IMR-90 (cell line): ENCODE data around the gene PLCH1. TPM values are rescaled to one million over a fixed set of nuclear protein-coding genes. Genes with fewer than 3 reads are reported as not detected.

ENCODE experiments used
- ATAC-seq: fragments of 200-7000 bp; cut with Tn5 transposase; 2 replicates; pipeline ENCODE4 v1.9.1; 2020; ENCODE audit warnings: low read depth, mild to moderate bottlenecking, moderate library complexity
- BruUV-seq: library from RNA; stranded (reverse); fragments of 400-500 nt; replicated peaks from 2 replicates; lab custom pipeline; 2021; lab: Mats Ljungman, UMichigan
- CTCF ChIA-PET: fragments of 300-600 bp; formaldehyde crosslinking; extraction: SDS; loops from one replicate; lab custom pipeline; 2021; ENCODE audit warnings: antibody characterized with exemption; lab: Yijun Ruan, JAX
- POLR2A ChIA-PET: fragments of 300-600 bp; sonication (Branson Sonifier 250); formaldehyde crosslinking; loops from one replicate; lab custom pipeline; 2022; ENCODE audit warnings: antibody characterized with exemption; ENCODE audit not compliant: unreplicated experiment; lab: Charles Lee
- DNase-seq: peaks from one replicate; pipeline ENCODE4 v3.0.0; 2013
- H2AFZ ChIP-seq: replicated peaks from 2 replicates; pipeline ENCODE3; 2013; ENCODE audit warnings: low read length, mild to moderate bottlenecking; ENCODE audit not compliant: poor library complexity
- H2AK5ac ChIP-seq: 2 replicates; pipeline ENCODE4 v1.6.1; 2013; ENCODE audit warnings: low read depth, low read length, inconsistent platforms
- H2AK9ac ChIP-seq: replicated peaks from 2 replicates; pipeline ENCODE3; 2013; ENCODE audit warnings: mild to moderate bottlenecking, low read depth, low read length, moderate library complexity; ENCODE audit not compliant: poor library complexity
- H2BK120ac ChIP-seq: 2 replicates; pipeline ENCODE4 v1.6.1; 2013; ENCODE audit warnings: low read depth, low read length, inconsistent platforms
- H2BK15ac ChIP-seq: 3 replicates; pipeline ENCODE4 v1.6.1; 2013; ENCODE audit warnings: low read depth, low read length, inconsistent platforms
- H2BK20ac ChIP-seq: 2 replicates; pipeline ENCODE4 v1.6.1; 2013; ENCODE audit warnings: low read depth, mild to moderate bottlenecking, inconsistent platforms, low read length, moderate library complexity
- H2BK5ac ChIP-seq: 2 replicates; pipeline ENCODE4 v1.6.1; 2013; ENCODE audit warnings: mild to moderate bottlenecking, low read depth, low read length, inconsistent platforms; ENCODE audit not compliant: poor library complexity, severe bottlenecking
- H3K14ac ChIP-seq: replicated peaks from 2 replicates; pipeline ENCODE4 v1.6.1; 2013; ENCODE audit warnings: low read depth, low read length, inconsistent platforms
- H3K18ac ChIP-seq: 2 replicates; pipeline ENCODE4 v1.6.1; 2013; ENCODE audit warnings: low read depth, low read length, control low read depth
- H3K23ac ChIP-seq: 2 replicates; pipeline ENCODE4 v1.6.1; 2013; ENCODE audit warnings: low read depth, low read length, inconsistent platforms
- H3K27ac ChIP-seq: 2 replicates; pipeline ENCODE4 v1.5.1; 2013; ENCODE audit warnings: mild to moderate bottlenecking, control low read depth, low read length; ENCODE audit not compliant: insufficient read depth
- H3K27me3 ChIP-seq: 2 replicates; pipeline ENCODE4 v1.6.1; 2013; ENCODE audit warnings: low read length; ENCODE audit not compliant: control insufficient read depth, insufficient read depth
- H3K36me3 ChIP-seq: 2 replicates; pipeline ENCODE4 v1.6.1; 2013; ENCODE audit warnings: low read length, mixed read lengths; ENCODE audit not compliant: control insufficient read depth, insufficient read depth
- H3K4ac ChIP-seq: 2 replicates; pipeline ENCODE4 v1.6.1; 2013; ENCODE audit warnings: low read depth, low read length, inconsistent platforms
- H3K4me1 ChIP-seq: 2 replicates; pipeline ENCODE4 v1.6.1; 2013; ENCODE audit warnings: low read length, mixed read lengths; ENCODE audit not compliant: control insufficient read depth, insufficient read depth
- H3K4me2 ChIP-seq: 2 replicates; pipeline ENCODE4 v1.6.1; 2013; ENCODE audit warnings: low read depth, mild to moderate bottlenecking, control low read depth, low read length, moderate library complexity
- H3K4me3 ChIP-seq: 2 replicates; pipeline ENCODE4 v1.5.1; 2013; ENCODE audit warnings: low read depth, mild to moderate bottlenecking, control low read depth, low read length, moderate library complexity; ENCODE audit not compliant: insufficient read depth
- H3K56ac ChIP-seq: 2 replicates; pipeline ENCODE4 v1.6.1; 2013; ENCODE audit warnings: low read length, inconsistent platforms; ENCODE audit not compliant: insufficient read depth; ENCODE audit errors: extremely low read depth
- H3K79me1 ChIP-seq, 2 experiments: 2 replicates each; pipeline ENCODE4 v1.6.1; 2013; ENCODE audit warnings: low read length in 2 of 2, inconsistent platforms in 1 of 2, low read depth in 1 of 2
- H3K9ac ChIP-seq: 2 replicates; pipeline ENCODE4 v1.6.1; 2013; ENCODE audit warnings: low read depth, low read length, control low read depth
- H3K9me1 ChIP-seq: 2 replicates; pipeline ENCODE4 v1.6.1; 2013; ENCODE audit warnings: low read length, inconsistent platforms; ENCODE audit not compliant: insufficient read depth
- H3K9me3 ChIP-seq: 2 replicates; pipeline ENCODE4 v1.6.1; 2013; ENCODE audit warnings: low read length; ENCODE audit not compliant: control insufficient read depth, insufficient read depth
- H4K20me1 ChIP-seq: 2 replicates; pipeline ENCODE4 v1.6.1; 2013; ENCODE audit warnings: low read length, inconsistent platforms; ENCODE audit not compliant: insufficient read depth
- H4K5ac ChIP-seq: 2 replicates; pipeline ENCODE4 v1.6.1; 2013; ENCODE audit warnings: mild to moderate bottlenecking, low read depth, low read length, control low read depth
- H4K8ac ChIP-seq, 2 experiments: 2 replicates each; pipeline ENCODE4 v1.6.1; 2013; ENCODE audit warnings: low read depth in 2 of 2, low read length in 2 of 2, control low read depth in 1 of 2, inconsistent platforms in 1 of 2
- H4K91ac ChIP-seq: 2 replicates; pipeline ENCODE4 v1.6.1; 2013; ENCODE audit warnings: low read depth, low read length, inconsistent platforms; ENCODE audit not compliant: insufficient read depth
- CEBPB ChIP-seq: IDR thresholded peaks from 2 replicates; pipeline ENCODE4 v1.6.1; 2012; ENCODE audit warnings: low read depth, low read length, improper control_type of control experiment
- CHD1 ChIP-seq: IDR thresholded peaks from 2 replicates; pipeline ENCODE4 v1.6.1; 2012; ENCODE audit warnings: low read depth, low read length, improper control_type of control experiment
- CTCF ChIP-seq: conservative IDR thresholded peaks from 2 replicates; pipeline ENCODE4 v1.5.1; 2012; ENCODE audit warnings: mild to moderate bottlenecking, low read depth, low read length, improper control_type of control experiment
- FOS ChIP-seq: fragments of 150-350 bp; IDR thresholded peaks from 2 replicates; pipeline ENCODE4 v1.6.1; 2016; ENCODE audit warnings: low read depth, low read length
- MXI1 ChIP-seq: IDR thresholded peaks from 2 replicates; pipeline ENCODE4 v1.6.1; 2012; ENCODE audit warnings: low read depth, mild to moderate bottlenecking, low read length, moderate library complexity, borderline replicate concordance
- NFE2L2 ChIP-seq: fragments of 150-350 bp; IDR thresholded peaks from 2 replicates; pipeline ENCODE4 v1.6.1; 2016; ENCODE audit warnings: low read depth, mild to moderate bottlenecking, low read length
- POLR2A ChIP-seq: IDR thresholded peaks from 2 replicates; pipeline ENCODE4 v1.6.1; 2012; ENCODE audit warnings: mild to moderate bottlenecking, low read depth, low read length
- RAD21 ChIP-seq: IDR thresholded peaks from 2 replicates; pipeline ENCODE4 v1.6.1; 2012; ENCODE audit warnings: low read length, improper control_type of control experiment
- RCOR1 ChIP-seq: IDR thresholded peaks from 2 replicates; pipeline ENCODE4 v1.6.1; 2012; ENCODE audit warnings: mild to moderate bottlenecking, low read length, improper control_type of control experiment; ENCODE audit not compliant: insufficient replicate concordance
- RFX5 ChIP-seq: IDR thresholded peaks from 2 replicates; pipeline ENCODE4 v1.8.0; 2012; ENCODE audit warnings: low read depth, mild to moderate bottlenecking, low read length, moderate library complexity
- SMC3 ChIP-seq: fragments of 150-350 bp; IDR thresholded peaks from 2 replicates; pipeline ENCODE4 v1.6.1; 2016; ENCODE audit warnings: low read depth, mild to moderate bottlenecking, antibody characterized with exemption, low read length, moderate library complexity
- USF2 ChIP-seq: fragments of 150-350 bp; IDR thresholded peaks from 2 replicates; pipeline ENCODE4 v1.6.1; 2017; ENCODE audit warnings: mild to moderate bottlenecking, antibody characterized with exemption, low read length, low read depth
- WGBS, 2 experiments: methylation state at CpG; one replicate each; pipeline versions ENCODE4 v1.1.5 to v1.1.7; 2013; ENCODE audit warnings: missing lambda C conversion rate in 2 of 2; ENCODE audit not compliant: insufficient read length in 1 of 2; ENCODE audit errors: extremely low coverage in 2 of 2; 5-methylcytosine and 5-hydroxymethylcytosine counted together
- dilution Hi-C: fragments of 300-500 bp; cut with HindIII; formaldehyde crosslinking; loops from one replicate; pipeline ENCODE4 v1.14.3; 2018; ENCODE audit warnings: low sequenced_read_pairs; ENCODE audit not compliant: unreplicated experiment
- in situ Hi-C: fragments of 300-500 bp; cut with MboI; formaldehyde crosslinking; loops from 3 replicates; pipeline ENCODE4 v1.14.3; 2019; ENCODE audit warnings: low sequenced_read_pairs, inconsistent platforms, mixed read lengths
- intact Hi-C: fragments of 100-400 bp; cut with micrococcal nuclease; formaldehyde crosslinking; loops from 2 replicates; pipeline ENCODE4 v1.10.0; 2022
- polyA plus RNA-seq, 3 experiments: library from polyadenylated mRNA; depleted of rRNA; stranded (reverse); fragments of >200 nt; gene quantifications; 2 replicates each; pipeline ENCODE4 v1.2.3, GENCODE V29; 2012; ENCODE audit warnings: low replicate concordance in 1 of 3
- total RNA-seq: library from RNA; depleted of rRNA; stranded (reverse); fragments of >200 nt; gene quantifications from 2 replicates; pipeline ENCODE4 v1.2.3, GENCODE V29; 2012

The PLCH1 gene
- total and polyA plus RNA-seq, 2 of the 4 experiments (the other 2 are of a cell fraction): not detected

- WGBS, 2 experiments: no CpG with 5 or more reads among the region's 1 CpG
- Histone ChIP-seq H4K91ac (no peak overlapping the region), H4K5ac (no peak overlapping the region), H3K4me3 (no peak overlapping the region), H3K27ac (no peak overlapping the region), H3K9me3 (no peaks in the 10 kb centered on the region), H3K9ac (no peak overlapping the region), H3K79me1 (no peaks in the 10 kb centered on the region), H4K8ac (no peak overlapping the region), H3K56ac (no peak overlapping the region), H3K14ac (no peak overlapping the region), H3K4me1 (no peaks in the 10 kb centered on the region), H3K27me3 (no peaks in the 10 kb centered on the region), H3K23ac (no peak overlapping the region), H2AFZ (no peak overlapping the region), H2BK15ac (no peak overlapping the region), H2BK120ac (no peak overlapping the region), H3K4me2 (no peak overlapping the region), H2BK5ac (no peak overlapping the region), H3K4ac (no peak overlapping the region), H3K36me3 (no peaks in the 10 kb centered on the region), H3K9me1 (no peaks in the 10 kb centered on the region), H4K20me1 (no peaks in the 10 kb centered on the region), H2AK9ac (no peak overlapping the region), H3K18ac (no peak overlapping the region), H2BK20ac (no peak overlapping the region), H2AK5ac (no peak overlapping the region)
- DNase-seq: no peak
- dilution Hi-C loops: no loop called here
- in situ Hi-C loops: loop anchor here (25.0 kb wide), 1 partner anchor 786 kb away; no protein-coding TSS in a partner anchor
- TF ChIP-seq POLR2A (no peak), RCOR1 (no peak), RAD21 (no peak), CHD1 (no peak), MXI1 (no peak), USF2 (no peak), FOS (no peak), RFX5 (no peak), NFE2L2 (no peak), CTCF (no peak), SMC3 (no peak), CEBPB (no peak)
- intact Hi-C loops: no loop called here
- ChIA-PET CTCF (no interaction called here), POLR2A (no interaction called here)
- no TSS peak for BruUV-seq
- no peak for ATAC-seq
Observed at GRCh38 chr3:155347901-155348300, 397.0 kb downstream of the PLCH1 start.
